HG03060 (cell line): ENCODE data around the gene RBMS3.
"Not testable (repeated sequence)": the region's sequence is repeated elsewhere in the genome, so short reads cannot be mapped to it uniquely, and the experiment has no call there.

Source experiments
- ATAC-seq: cut with Tn5 transposase; IDR thresholded peaks from one replicate; pipeline ENCODE4 v1.9.1; 2021; ENCODE audit warnings: low read depth, moderate number of reproducible peaks; ENCODE audit not compliant: unreplicated experiment

The RBMS3 gene

GRCh38 chr3:29473481-29474170, 192.8 kb downstream of the RBMS3 start:
- not testable (repeated sequence) for ATAC-seq

GRCh38 chr3:29475305-29475840, 194.5 kb downstream of the RBMS3 start:
- no peak for ATAC-seq

GRCh38 chr3:29475854-29476253, 195.0 kb downstream of the RBMS3 start:
- no peak for ATAC-seq

- no peak for ATAC-seq
Observed at GRCh38 chr3:29478611-29479010, 197.7 kb downstream of the RBMS3 start.

- no peak for ATAC-seq
Observed at GRCh38 chr3:29481249-29481648, 200.4 kb downstream of the RBMS3 start.

GRCh38 chr3:29481969-29482767, 201.3 kb downstream of the RBMS3 start:
- ATAC-seq, result no peak

DNA sequence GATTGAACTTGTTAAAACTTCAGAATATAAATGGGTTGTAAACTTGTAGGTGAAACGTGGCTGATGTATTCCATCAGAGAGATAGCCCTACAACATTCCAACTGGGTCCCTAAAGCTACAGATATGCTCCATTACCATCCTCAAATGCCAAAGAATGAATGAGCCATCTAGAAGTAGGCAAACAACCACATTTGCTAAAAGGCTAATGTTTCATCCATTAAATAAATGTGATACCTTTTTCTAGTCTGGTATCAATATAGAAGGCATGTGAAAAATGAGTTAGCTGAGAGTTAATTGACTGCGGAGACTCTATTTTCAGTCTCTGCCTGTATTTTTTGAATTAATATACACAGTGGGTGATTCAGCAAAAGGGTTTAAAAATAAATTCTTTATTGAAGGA, 203.8 kb downstream of the RBMS3 start:
- no peak for ATAC-seq

DNA sequence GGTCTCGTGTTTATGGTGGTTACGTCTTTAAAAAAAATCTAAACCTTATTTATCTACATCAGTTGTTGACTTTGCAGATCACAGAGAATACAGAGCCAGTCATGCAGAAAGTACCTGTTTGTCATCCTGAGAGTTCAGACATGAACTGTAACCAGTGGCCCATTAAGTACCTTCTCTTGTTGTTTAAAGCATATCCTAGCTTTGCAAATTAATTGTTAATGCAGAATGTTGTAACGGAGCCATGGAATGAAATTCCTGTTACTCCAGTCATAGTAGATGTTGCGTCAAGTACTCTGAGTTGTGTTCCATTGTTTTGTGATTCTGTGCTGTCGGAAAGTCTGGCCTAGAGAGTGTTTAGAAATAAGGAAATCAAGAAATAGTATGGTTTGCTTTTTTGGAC, 205.2 kb downstream of the RBMS3 start:
- no peak for ATAC-seq

DNA sequence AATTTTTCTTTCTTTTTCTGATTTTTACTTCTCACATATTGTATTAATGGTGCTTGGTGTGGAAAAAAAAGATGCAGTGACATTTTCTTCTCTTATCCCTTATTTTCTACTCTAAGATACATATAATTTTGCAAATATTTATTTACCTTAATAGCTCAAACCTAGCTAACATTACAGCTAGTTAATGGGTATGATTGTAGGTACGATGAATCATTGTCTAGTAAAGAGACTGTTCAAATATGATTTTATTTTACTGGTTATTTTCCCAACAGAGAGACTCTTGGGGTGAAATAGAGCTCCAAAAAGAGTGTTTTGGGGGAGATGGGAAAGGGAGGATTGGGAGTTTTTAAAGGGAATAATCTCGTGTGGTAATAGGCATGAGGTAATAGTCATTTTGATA, 206.0 kb downstream of the RBMS3 start:
- ATAC-seq, result no peak

- ATAC-seq, result no peak
Observed at GRCh38 chr3:29488922-29489321, 208.1 kb downstream of the RBMS3 start.

- no peak for ATAC-seq
Observed at GRCh38 chr3:29493109-29493508, 212.2 kb downstream of the RBMS3 start.

DNA sequence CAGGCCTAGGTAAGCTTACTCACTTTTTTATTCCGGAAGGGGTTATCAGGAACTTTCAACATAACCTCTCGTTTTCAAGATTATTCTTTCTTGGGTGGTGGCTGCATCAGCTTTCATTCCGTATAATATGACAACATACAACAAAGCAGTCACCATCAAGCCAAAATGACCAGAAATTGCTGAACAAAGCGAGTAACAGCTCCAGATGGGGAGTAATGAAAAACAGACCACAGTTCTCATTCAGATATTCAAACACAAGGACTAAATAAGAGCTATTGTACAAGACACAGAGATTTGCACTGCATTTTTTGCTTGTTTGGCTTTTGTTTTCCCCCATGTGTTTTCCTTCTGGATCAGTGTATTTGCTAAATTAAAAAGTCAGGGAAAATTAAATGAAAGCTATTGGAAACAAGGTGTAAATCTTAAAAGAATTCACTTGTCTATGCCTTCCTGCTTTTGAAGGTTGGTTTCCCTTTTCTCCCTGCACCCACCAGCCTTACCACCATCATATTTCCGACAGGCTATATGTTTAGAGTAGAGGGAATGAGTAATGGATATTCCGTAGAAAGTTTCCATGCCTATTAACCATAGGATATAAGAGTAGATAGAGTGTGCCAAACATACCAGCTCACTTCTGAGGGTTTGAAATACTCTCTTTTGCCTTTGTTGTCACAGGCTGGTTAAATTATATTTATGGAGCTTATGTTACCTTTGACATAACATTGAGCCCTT, 213.6 kb downstream of the RBMS3 start:
- no peak for ATAC-seq

DNA sequence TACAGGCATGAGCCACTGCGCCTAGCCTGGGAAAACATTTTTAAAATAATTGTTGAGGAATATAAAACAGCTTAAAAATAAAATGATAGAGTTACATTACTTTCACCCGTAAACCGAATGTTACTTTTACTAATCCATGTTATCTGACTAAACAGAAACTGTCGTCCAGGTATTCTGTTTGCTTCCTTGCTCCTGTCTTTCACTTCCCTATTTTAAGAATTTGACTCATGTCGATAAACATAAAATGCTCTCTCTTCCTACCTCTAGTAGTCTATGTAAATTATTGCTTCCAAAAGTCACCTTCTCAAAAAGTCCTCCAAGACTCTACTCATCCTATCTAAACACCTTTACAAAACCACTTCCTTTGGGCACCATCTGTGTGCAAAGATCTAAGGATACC, 216.4 kb downstream of the RBMS3 start:
- no peak for ATAC-seq

DNA sequence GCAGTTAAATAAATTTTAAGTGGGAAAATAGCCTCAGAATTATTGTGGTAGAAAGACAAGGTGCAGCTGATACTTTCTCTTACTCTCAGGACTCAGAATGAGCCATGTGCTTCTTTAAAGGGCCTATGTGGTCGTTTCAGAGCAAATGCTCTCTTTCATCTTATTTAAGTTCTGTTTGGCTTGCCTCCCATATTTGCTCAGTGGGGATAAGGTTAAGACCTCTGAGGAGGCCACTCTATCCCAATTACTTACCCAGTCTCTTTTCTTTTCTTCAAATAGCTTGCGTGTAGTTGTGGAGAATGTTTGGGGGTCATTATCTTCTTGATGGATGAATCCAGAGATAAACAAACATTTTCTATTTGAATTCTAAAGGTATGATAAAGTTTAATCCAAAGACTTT, 221.9 kb downstream of the RBMS3 start:
- no peak for ATAC-seq

GRCh38 chr3:29503314-29503713, 222.4 kb downstream of the RBMS3 start:
- no peak for ATAC-seq

DNA sequence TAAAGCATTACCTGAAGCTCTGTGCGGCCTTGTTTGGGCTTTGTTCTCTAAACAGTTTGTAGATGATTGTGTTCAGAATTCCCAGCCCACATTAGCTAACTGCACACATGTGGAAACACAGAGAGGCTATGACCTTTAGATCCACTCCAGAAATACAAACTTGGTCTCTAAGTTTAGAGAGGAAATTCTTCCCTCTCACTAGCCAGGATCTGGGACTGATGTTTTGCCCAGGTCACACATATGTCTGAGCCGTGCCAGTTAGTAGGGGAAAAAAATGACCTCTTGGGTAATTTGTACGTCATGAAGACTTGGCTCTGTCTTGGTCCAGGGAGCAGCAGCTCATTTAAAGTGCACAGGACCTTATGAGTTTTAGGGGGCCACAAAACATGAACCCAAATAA, 223.1 kb downstream of the RBMS3 start:
- no peak for ATAC-seq

DNA sequence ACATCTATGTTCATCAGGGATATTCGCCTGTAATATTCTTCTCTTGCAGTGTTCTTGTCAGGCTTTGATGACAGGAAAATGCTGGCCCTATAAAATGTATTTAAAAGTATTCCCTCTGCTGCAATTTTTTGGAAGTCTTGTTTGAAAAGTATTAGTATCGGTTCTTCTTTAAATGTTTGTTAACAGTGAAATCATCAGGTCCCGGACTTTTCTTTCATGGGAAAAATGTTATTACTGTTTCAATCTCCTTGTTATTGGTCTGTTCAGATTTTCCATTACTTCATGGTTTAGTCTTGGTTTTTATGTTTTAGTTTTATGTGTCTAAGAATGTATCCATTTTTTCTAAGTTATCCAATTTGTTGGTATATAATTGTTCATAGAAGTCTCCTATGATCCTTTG, 225.6 kb downstream of the RBMS3 start:
- ATAC-seq, result no peak

GRCh38 chr3:29511701-29512100, 230.8 kb downstream of the RBMS3 start:
- no peak for ATAC-seq

DNA sequence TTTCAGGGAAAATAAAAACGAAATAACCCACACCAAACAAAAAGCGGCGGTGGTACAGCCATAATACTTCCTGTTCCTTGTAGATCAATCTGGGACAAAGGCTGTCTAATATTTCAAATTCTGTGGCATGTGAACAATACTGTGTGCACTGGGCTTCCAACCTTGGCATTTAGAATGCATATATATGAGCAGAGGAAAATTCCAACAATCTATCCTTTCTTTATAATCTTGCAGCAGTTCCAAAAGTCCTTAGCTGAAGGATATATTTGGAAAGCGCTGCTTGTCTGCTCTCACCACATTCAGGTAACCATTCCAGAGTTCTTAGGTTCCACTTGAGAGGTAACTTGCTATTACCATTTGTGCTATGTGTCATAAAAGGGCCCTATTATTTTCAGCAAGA, 231.8 kb downstream of the RBMS3 start:
- no peak for ATAC-seq

DNA sequence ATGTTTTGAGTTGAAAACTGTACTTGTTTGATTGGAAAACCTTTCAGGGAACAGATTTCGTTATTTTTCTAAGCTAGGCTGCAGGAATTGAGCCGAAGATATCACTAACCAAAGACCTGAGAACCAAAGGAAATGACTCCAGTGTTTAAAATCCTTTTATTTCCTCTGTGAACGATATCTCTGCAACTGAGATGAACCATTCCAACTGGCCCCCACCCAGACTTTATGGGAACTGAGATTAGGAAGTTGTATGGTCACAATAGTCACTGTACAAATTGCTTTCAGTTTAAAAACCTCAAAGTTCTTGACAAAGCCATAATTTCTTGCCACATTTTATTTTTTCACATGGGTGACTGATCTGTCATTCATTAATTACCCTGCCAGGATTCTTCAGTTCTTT, 232.4 kb downstream of the RBMS3 start:
- no peak for ATAC-seq

GRCh38 chr3:29514170-29514569, 233.3 kb downstream of the RBMS3 start:
- no peak for ATAC-seq
